Measurements from ENCODE around the gene PLEKHA1.

PLEKHA1 gene

DNA sequence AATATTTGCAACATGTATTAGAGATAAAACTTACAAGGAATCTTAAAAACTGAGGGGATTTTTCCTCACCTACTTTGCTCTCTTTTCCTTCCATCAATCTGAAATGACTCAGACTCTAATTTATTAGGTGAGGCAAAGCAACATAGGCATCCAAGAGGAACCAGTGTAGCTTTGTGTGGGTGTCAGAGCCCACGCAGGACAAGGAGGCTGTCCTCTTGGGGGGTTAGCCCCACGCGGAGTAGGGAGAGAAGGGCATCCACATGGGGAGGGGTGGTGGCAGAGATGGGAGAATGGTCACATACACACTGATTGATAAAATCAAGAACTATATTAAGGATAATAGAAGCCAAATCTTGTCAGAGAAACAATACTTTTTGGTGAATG is 46.1 kb downstream of the PLEKHA1 start:
- ChIA-PET POLR2A (no interaction called here), CTCF (no interaction called here)
- DNase-seq (ENCODE audit: extremely low spot score), result no peak
- TF ChIP-seq SP1 (IDR thresholded peaks at IDR 0.05) (no peak), BHLHE40 (IDR thresholded peaks at IDR 0.05; ENCODE audit: borderline replicate concordance) (no peak), FOXA1 (IDR thresholded peaks at IDR 0.05) (no peak), CTBP1 (IDR thresholded peaks at IDR 0.05; ENCODE audit: borderline replicate concordance) (no peak), NFRKB (IDR thresholded peaks at IDR 0.05) (no peak), ELF4 (IDR thresholded peaks at IDR 0.05) (no peak), ARNT (IDR thresholded peaks at IDR 0.05) (no peak), LEF1 (IDR thresholded peaks at IDR 0.05; ENCODE audit: borderline replicate concordance) (no peak), L3MBTL2 (conservative IDR thresholded peaks at IDR 0.05) (no peak), SUZ12 (IDR thresholded peaks at IDR 0.05) (no peak), HDGF (IDR thresholded peaks at IDR 0.05; ENCODE audit: borderline replicate concordance) (no peak), TARDBP (IDR thresholded peaks at IDR 0.05) (no peak), ZNF384 (IDR thresholded peaks at IDR 0.05) (no peak), FOXM1 (IDR thresholded peaks at IDR 0.05; ENCODE audit: borderline replicate concordance) (no peak), FOXK2 (IDR thresholded peaks at IDR 0.05) (no peak)
- TF ChIP-seq, protein P1, sequence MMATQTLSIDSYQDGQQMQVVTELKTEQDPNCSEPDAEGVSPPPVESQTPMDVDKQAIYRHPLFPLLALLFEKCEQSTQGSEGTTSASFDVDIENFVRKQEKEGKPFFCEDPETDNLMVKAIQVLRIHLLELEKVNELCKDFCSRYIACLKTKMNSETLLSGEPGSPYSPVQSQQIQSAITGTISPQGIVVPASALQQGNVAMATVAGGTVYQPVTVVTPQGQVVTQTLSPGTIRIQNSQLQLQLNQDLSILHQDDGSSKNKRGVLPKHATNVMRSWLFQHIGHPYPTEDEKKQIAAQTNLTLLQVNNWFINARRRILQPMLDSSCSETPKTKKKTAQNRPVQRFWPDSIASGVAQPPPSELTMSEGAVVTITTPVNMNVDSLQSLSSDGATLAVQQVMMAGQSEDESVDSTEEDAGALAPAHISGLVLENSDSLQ (IDR thresholded peaks at IDR 0.05), result no peak

DNA sequence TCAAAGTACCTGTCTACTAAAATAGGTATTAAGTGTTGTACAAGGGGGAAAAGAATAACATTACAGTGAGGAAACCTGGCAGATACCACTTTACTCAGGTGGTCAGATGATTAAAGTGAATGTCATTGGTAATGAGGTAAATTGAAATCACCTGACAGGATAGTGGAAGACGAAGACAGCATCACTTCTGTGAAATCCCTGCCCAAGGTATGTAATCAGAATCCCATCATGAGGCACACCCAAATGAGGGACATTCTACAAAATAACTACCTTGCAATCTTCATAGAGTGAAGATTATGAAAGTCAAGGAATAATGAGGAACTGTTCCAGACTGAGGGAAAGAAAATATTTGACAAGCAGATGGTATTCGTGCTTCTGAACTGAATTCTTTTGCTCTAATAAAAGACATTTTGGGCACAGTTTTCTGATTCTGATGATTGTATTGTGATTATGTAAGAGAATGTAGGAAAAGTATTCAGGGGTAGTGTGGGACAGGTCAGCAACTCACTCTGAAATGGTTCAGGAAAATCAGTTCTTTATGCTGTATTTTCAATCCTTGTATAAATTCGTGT is 46.6 kb downstream of the PLEKHA1 start:
- no peak for DNase-seq (ENCODE audit: extremely low spot score)
- CTCF ChIA-PET, result no interaction called here
- POLR2A ChIA-PET, result no interaction called here
- TF ChIP-seq NFRKB (IDR thresholded peaks at IDR 0.05) (no peak), FOXA1 (IDR thresholded peaks at IDR 0.05) (no peak), FOXM1 (IDR thresholded peaks at IDR 0.05; ENCODE audit: borderline replicate concordance) (no peak), TARDBP (IDR thresholded peaks at IDR 0.05) (no peak), BHLHE40 (IDR thresholded peaks at IDR 0.05; ENCODE audit: borderline replicate concordance) (no peak), FOXK2 (IDR thresholded peaks at IDR 0.05) (no peak), SP1 (IDR thresholded peaks at IDR 0.05) (no peak), ELF4 (IDR thresholded peaks at IDR 0.05) (no peak), ARNT (IDR thresholded peaks at IDR 0.05) (no peak), LEF1 (IDR thresholded peaks at IDR 0.05; ENCODE audit: borderline replicate concordance) (no peak), CTBP1 (IDR thresholded peaks at IDR 0.05; ENCODE audit: borderline replicate concordance) (no peak), SUZ12 (IDR thresholded peaks at IDR 0.05) (no peak), L3MBTL2 (conservative IDR thresholded peaks at IDR 0.05) (no peak), ZNF384 (IDR thresholded peaks at IDR 0.05) (no peak), HDGF (IDR thresholded peaks at IDR 0.05; ENCODE audit: borderline replicate concordance) (no peak)
- TF ChIP-seq, protein P1 (IDR thresholded peaks at IDR 0.05), result no peak

DNA sequence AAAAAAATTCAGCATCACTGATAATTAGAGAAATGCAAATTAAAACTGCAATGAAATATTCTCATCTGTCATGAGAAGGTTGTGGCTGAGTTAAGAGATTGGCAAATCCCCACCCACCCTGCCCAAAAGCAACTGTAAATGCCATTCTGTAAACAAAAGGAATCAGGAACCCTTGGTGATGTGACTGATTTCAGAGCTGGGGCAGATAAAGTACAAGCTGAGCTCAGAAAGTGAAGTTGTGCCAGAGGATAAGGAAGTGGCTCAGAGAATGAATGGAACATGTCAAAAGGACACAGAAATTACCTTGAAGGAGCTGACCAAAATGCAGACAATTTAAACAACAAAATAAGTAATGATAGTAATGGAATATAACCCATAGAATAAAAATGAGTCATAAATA is 47.2 kb downstream of the PLEKHA1 start:
- no peak for TF ChIP-seq ELF4 (IDR thresholded peaks at IDR 0.05)
- TF ChIP-seq ZNF384 (IDR thresholded peaks at IDR 0.05), result no peak
- TF ChIP-seq HDGF (IDR thresholded peaks at IDR 0.05; ENCODE audit: borderline replicate concordance), result no peak
- no peak for TF ChIP-seq L3MBTL2 (conservative IDR thresholded peaks at IDR 0.05)
- TF ChIP-seq SUZ12 (IDR thresholded peaks at IDR 0.05), result no peak
- TF ChIP-seq NFRKB (IDR thresholded peaks at IDR 0.05), result no peak
- TF ChIP-seq CTBP1 (IDR thresholded peaks at IDR 0.05; ENCODE audit: borderline replicate concordance), result no peak
- TF ChIP-seq ARNT (IDR thresholded peaks at IDR 0.05), result no peak
- no peak for TF ChIP-seq BHLHE40 (IDR thresholded peaks at IDR 0.05; ENCODE audit: borderline replicate concordance)
- TF ChIP-seq SP1 (IDR thresholded peaks at IDR 0.05), result no peak
- ChIA-PET POLR2A (no interaction called here), CTCF (interaction anchor here (1.0 kb wide), 1 partner anchor 123 kb away, joined by 3 read pairs; no protein-coding TSS in a partner anchor)
- no peak for DNase-seq (ENCODE audit: extremely low spot score)

DNA sequence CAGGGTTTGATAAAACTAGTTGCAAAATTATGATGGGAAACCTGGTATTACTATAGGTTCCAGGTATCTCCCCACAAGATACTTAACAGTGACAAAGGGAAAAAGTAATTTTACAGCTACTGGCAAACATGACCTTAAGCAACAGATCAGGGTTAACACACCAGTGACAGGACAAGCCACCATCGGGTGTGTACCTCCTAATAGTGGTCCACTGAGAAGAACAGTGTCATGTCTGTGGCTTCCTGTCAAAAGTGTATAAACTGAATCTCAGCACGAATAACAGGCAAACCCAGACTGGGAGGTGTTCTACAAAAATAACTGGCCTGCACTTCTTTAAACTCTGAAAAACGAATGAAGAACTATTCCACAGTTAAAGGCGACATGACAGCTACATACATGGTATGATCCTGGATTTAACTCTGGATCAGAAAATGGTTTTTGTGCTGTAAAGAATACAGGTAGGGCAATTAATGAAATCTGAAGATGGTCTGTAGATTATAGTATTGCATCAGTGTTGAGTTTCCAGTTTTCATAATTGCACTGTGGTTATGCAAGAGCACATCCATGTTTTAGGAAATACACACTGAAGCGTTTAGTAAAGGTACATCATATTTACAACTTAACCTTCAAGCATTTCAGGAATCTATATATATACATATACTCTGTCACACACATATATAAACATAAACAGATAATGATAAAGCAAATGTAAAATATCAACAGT is 47.9 kb downstream of the PLEKHA1 start:
- no peak for TF ChIP-seq NFRKB (IDR thresholded peaks at IDR 0.05)
- ChIA-PET POLR2A (no interaction called here), CTCF (interaction anchor here (1.0 kb wide), 1 partner anchor 124 kb away, joined by 3 read pairs; no protein-coding TSS in a partner anchor)
- no peak for DNase-seq (ENCODE audit: extremely low spot score)

DNA sequence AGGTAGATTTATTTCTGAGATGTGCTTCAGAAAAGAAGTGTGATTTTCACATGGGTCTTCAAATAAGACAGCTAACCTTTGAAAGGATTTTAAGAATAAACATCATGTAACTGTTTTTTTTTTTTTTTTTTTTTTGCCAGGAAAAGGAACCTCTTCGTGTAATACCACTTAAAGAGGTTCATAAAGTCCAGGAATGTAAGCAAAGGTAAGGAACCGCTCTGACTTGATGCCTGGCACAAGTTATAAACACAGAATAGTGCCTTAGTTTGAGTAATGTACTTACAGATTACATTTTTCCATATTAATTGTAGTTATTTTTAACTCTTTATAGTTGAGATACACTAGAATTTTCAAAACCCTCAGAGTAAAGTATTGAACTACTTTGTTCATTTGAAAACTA is 49.6 kb downstream of the PLEKHA1 start:
- TF ChIP-seq ZNF384 (IDR thresholded peaks at IDR 0.05), result no peak
- TF ChIP-seq ARNT (IDR thresholded peaks at IDR 0.05), result no peak
- TF ChIP-seq ELF4 (IDR thresholded peaks at IDR 0.05), result no peak
- TF ChIP-seq SUZ12 (IDR thresholded peaks at IDR 0.05), result no peak
- TF ChIP-seq, protein P1 (IDR thresholded peaks at IDR 0.05), result no peak
- no peak for TF ChIP-seq LEF1 (IDR thresholded peaks at IDR 0.05; ENCODE audit: borderline replicate concordance)
- TF ChIP-seq FOXK2 (IDR thresholded peaks at IDR 0.05), result no peak
- TF ChIP-seq L3MBTL2 (conservative IDR thresholded peaks at IDR 0.05), result no peak
- TF ChIP-seq FOXA1 (IDR thresholded peaks at IDR 0.05), result no peak
- no peak for TF ChIP-seq FOXM1 (IDR thresholded peaks at IDR 0.05; ENCODE audit: borderline replicate concordance)
- no peak for TF ChIP-seq TARDBP (IDR thresholded peaks at IDR 0.05)
- no peak for TF ChIP-seq HDGF (IDR thresholded peaks at IDR 0.05; ENCODE audit: borderline replicate concordance)
- no peak for TF ChIP-seq CTBP1 (IDR thresholded peaks at IDR 0.05; ENCODE audit: borderline replicate concordance)
- DNase-seq (ENCODE audit: extremely low spot score), result no peak
- CTCF ChIA-PET, result interaction anchor here (1.2 kb wide), 1 partner anchor 81 kb away, joined by 4 read pairs; no protein-coding TSS in a partner anchor
- POLR2A ChIA-PET, result no interaction called here

DNA sequence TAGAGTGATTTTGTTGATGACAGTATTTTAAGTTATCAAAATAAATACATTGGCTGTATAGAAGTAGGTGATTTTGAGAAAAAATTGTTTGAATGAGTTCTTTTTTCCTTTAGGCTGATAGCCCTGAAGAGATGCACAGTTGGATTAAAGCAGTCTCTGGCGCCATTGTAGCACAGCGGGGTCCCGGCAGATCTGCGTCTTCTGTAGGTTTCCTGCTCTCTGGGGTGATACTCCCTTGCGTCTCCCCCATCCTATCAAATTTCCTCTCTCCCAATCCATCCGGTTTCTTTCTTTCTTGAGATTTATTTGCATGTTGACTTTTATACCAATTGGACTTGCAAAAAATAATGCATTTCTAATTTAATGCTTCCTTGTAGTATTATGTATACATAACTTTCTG is 52.3 kb downstream of the PLEKHA1 start:
- POLR2A ChIA-PET, result no interaction called here
- TF ChIP-seq HDGF (IDR thresholded peaks at IDR 0.05; ENCODE audit: borderline replicate concordance) (no peak), FOXA1 (IDR thresholded peaks at IDR 0.05) (no peak), ELF4 (IDR thresholded peaks at IDR 0.05) (no peak), ZNF384 (IDR thresholded peaks at IDR 0.05) (no peak), FOXK2 (IDR thresholded peaks at IDR 0.05) (no peak), CTBP1 (IDR thresholded peaks at IDR 0.05; ENCODE audit: borderline replicate concordance) (no peak), SP1 (IDR thresholded peaks at IDR 0.05) (no peak)

More for the DNA sequence above, 52.3 kb downstream of the PLEKHA1 start:
- DNase-seq (ENCODE audit: extremely low spot score), result no peak
- CTCF ChIA-PET, result no interaction called here
